Measurements from ENCODE around the gene SLC2A4RG.

Gene SLC2A4RG

GRCh38 chr20:63747622-63748069 is 8.1 kb downstream of the SLC2A4RG start:
- no peak overlapping the region for H3K4me3 ChIP-seq (ENCODE audit: low read length in 2 of 2)
- H3K4me1 ChIP-seq (ENCODE audit: control insufficient read depth in 2 of 2, insufficient read depth in 2 of 2, low read length in 2 of 2): no peaks in the 10 kb centered on the region
- no peak overlapping the region for H3K9ac ChIP-seq (ENCODE audit: low read depth in 1 of 2, low read length in 2 of 2)
- H3K27me3 ChIP-seq (ENCODE audit: control insufficient read depth in 2 of 2, insufficient read depth in 2 of 2, low read length in 2 of 2): no peaks in the 10 kb centered on the region
- H3K36me3 ChIP-seq (ENCODE audit: control insufficient read depth in 2 of 2, insufficient read depth in 2 of 2, low read length in 2 of 2): no peaks in the 10 kb centered on the region
- H3K27ac ChIP-seq (ENCODE audit: low read depth in 2 of 2, low read length in 2 of 2): no peak overlapping the region
- H3K9me3 ChIP-seq (ENCODE audit: control insufficient read depth in 2 of 2, low read length in 2 of 2): no peaks in the 10 kb centered on the region

GRCh38 chr20:63748070-63748933 is 8.7 kb downstream of the SLC2A4RG start:
- Histone ChIP-seq H3K27ac (ENCODE audit: low read depth in 2 of 2, low read length in 2 of 2) (no peak overlapping the region), H3K9me3 (ENCODE audit: control insufficient read depth in 2 of 2, low read length in 2 of 2) (no peaks in the 10 kb centered on the region), H3K4me3 (ENCODE audit: low read length in 2 of 2) (no peak overlapping the region), H3K36me3 (ENCODE audit: control insufficient read depth in 2 of 2, insufficient read depth in 2 of 2, low read length in 2 of 2) (no peaks in the 10 kb centered on the region), H3K9ac (ENCODE audit: low read depth in 1 of 2, low read length in 2 of 2) (no peak overlapping the region), H3K4me1 (ENCODE audit: control insufficient read depth in 2 of 2, insufficient read depth in 2 of 2, low read length in 2 of 2) (no peaks in the 10 kb centered on the region), H3K27me3 (ENCODE audit: control insufficient read depth in 2 of 2, insufficient read depth in 2 of 2, low read length in 2 of 2) (no peaks in the 10 kb centered on the region)

- H3K27ac ChIP-seq (ENCODE audit: low read depth in 2 of 2, low read length in 2 of 2): no peak overlapping the region
- no peaks in the 10 kb centered on the region for H3K9me3 ChIP-seq (ENCODE audit: control insufficient read depth in 2 of 2, low read length in 2 of 2)
- H3K9ac ChIP-seq (ENCODE audit: low read depth in 1 of 2, low read length in 2 of 2): no peak overlapping the region
- no peaks in the 10 kb centered on the region for H3K36me3 ChIP-seq (ENCODE audit: control insufficient read depth in 2 of 2, insufficient read depth in 2 of 2, low read length in 2 of 2)
- no peaks in the 10 kb centered on the region for H3K4me1 ChIP-seq (ENCODE audit: control insufficient read depth in 2 of 2, insufficient read depth in 2 of 2, low read length in 2 of 2)
- no peak overlapping the region for H3K4me3 ChIP-seq (ENCODE audit: low read length in 2 of 2)
- no peaks in the 10 kb centered on the region for H3K27me3 ChIP-seq (ENCODE audit: control insufficient read depth in 2 of 2, insufficient read depth in 2 of 2, low read length in 2 of 2)
Observed at GRCh38 chr20:63748934-63749270, 9.3 kb downstream of the SLC2A4RG start.

- H3K4me3 ChIP-seq (ENCODE audit: low read length in 2 of 2): no peak overlapping the region
- H3K27me3 ChIP-seq (ENCODE audit: control insufficient read depth in 2 of 2, insufficient read depth in 2 of 2, low read length in 2 of 2): no peaks in the 10 kb centered on the region
- H3K4me1 ChIP-seq (ENCODE audit: control insufficient read depth in 2 of 2, insufficient read depth in 2 of 2, low read length in 2 of 2): no peaks in the 10 kb centered on the region
- no peak overlapping the region for H3K9ac ChIP-seq (ENCODE audit: low read depth in 1 of 2, low read length in 2 of 2)
- no peaks in the 10 kb centered on the region for H3K9me3 ChIP-seq (ENCODE audit: control insufficient read depth in 2 of 2, low read length in 2 of 2)
- H3K27ac ChIP-seq (ENCODE audit: low read depth in 2 of 2, low read length in 2 of 2): no peak overlapping the region
- no peaks in the 10 kb centered on the region for H3K36me3 ChIP-seq (ENCODE audit: control insufficient read depth in 2 of 2, insufficient read depth in 2 of 2, low read length in 2 of 2)
Observed at GRCh38 chr20:63749597-63750508, 10.3 kb downstream of the SLC2A4RG start.

DNA sequence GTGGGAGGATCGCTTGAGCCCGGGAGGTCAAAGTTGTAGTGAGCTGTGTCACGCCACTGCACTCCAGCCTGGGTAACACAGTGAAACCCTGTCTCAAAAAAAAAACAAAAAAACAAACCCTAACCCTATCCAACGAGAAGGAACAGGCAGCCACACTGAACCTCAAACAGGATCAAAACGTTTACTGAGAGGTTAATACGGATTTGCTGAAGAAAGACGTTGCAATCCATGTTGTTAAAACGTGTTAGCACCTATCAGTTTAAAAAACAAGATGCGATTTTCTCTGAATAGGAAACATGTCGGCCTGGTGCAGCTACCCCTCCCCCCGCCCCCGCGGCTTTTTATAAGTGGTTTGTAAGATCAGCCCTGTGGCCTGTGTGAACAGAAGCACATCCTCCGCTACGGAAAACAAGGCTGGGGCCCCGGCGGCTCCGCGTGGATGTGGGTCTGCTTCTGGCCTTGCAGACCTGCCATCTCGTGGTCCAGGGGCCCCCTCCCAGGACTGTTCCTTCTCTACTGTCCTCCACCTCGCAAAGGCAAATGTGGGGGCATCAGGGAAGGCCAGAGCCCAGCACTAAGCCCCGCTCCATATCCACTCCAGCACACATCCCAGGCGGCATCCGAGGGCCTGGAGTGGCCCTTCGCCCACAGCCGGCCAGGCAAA is 11.4 kb downstream of the SLC2A4RG start:
- Histone ChIP-seq H3K4me3 (ENCODE audit: low read length in 2 of 2) (no peak overlapping the region), H3K27me3 (ENCODE audit: control insufficient read depth in 2 of 2, insufficient read depth in 2 of 2, low read length in 2 of 2) (no peaks in the 10 kb centered on the region), H3K9ac (ENCODE audit: low read depth in 1 of 2, low read length in 2 of 2) (no peak overlapping the region), H3K4me1 (ENCODE audit: control insufficient read depth in 2 of 2, insufficient read depth in 2 of 2, low read length in 2 of 2) (no peaks in the 10 kb centered on the region), H3K27ac (ENCODE audit: low read depth in 2 of 2, low read length in 2 of 2) (peak overlapping the region in 1 of 2 donors; percentile 52), H3K36me3 (ENCODE audit: control insufficient read depth in 2 of 2, insufficient read depth in 2 of 2, low read length in 2 of 2) (no peaks in the 10 kb centered on the region), H3K9me3 (ENCODE audit: control insufficient read depth in 2 of 2, low read length in 2 of 2) (no peaks in the 10 kb centered on the region)

DNA sequence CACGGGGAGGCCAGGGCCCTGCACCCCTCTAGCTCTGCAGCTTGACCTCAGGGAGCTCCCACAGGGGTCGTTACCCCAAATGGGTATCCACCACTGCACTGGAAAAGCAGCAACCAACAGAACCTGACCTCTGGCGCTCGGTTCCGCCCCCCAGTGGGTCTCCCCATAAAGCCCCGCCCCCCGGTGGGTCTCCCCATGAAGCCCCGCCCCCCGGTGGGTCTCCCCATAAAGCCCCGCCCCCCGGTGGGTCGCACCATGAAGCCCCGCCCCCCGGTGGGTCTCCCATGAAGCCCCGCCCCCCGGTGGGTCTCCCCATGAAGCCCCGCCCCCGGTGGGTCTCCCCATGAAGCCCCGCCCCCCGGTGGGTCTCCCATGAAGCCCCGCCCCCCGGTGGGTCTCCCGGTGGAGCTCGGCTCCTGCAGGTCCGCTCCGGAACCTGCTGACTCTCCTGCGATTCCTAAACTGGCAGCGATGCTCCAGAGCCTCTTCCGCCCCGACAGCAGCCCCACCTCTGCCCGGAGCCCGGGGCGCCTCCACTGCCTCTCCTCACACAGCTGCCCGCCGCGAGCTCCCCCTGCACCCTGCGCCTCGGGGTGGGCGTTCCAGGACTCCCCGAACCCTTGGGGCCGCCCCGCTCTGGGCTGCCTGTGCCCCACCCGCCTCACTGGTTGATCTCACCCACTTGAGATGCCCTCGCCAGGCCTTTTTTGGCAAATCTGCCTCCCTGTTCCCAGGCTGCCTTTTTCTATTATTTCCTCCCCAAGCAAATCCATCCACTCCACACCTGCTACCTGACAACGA is 12.1 kb downstream of the SLC2A4RG start:
- no peak overlapping the region for H3K9ac ChIP-seq (ENCODE audit: low read depth in 1 of 2, low read length in 2 of 2)
- H3K36me3 ChIP-seq (ENCODE audit: control insufficient read depth in 2 of 2, insufficient read depth in 2 of 2, low read length in 2 of 2): no peaks in the 10 kb centered on the region
- H3K27ac ChIP-seq (ENCODE audit: low read depth in 2 of 2, low read length in 2 of 2): peak overlapping the region in 1 of 2 donors; percentile 52
- no peaks in the 10 kb centered on the region for H3K27me3 ChIP-seq (ENCODE audit: control insufficient read depth in 2 of 2, insufficient read depth in 2 of 2, low read length in 2 of 2)
- no peak overlapping the region for H3K4me3 ChIP-seq (ENCODE audit: low read length in 2 of 2)
- H3K9me3 ChIP-seq (ENCODE audit: control insufficient read depth in 2 of 2, low read length in 2 of 2): no peaks in the 10 kb centered on the region
- H3K4me1 ChIP-seq (ENCODE audit: control insufficient read depth in 2 of 2, insufficient read depth in 2 of 2, low read length in 2 of 2): no peaks in the 10 kb centered on the region

DNA sequence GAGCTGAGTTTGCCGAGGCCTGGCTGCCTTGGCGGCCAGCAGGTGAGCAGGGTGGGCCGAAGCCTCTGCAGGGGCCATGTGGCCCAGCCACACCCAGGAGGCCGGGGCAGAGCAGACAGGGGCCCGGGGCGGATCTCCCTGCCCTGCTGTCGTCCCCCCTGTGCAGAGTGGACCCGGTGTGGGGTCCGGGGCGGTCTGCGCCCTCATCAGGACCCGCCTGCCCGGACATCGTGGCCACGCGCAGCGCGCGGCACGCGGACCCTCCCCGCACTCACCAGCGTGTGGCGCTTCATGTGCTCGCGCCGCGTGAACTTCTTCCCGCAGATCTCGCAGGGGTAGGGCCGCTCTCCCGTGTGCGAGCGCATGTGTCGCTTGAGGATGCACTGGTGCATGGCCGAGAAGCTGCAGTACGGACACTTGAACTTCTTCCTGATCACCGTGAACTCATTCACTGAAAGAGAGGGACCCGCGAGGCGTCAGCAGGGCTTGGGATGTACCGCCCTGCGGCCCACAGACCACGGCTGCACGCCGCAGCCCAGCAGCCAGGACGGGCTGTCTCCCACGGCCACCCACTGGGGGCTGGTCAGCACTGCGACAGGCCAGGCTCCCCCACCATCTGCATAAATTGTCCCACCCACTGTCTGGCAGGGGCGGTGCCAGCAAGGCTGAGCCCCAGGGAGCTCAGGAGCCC is 13.0 kb downstream of the SLC2A4RG start:
- H3K4me1 ChIP-seq (ENCODE audit: control insufficient read depth in 2 of 2, insufficient read depth in 2 of 2, low read length in 2 of 2): no peaks in the 10 kb centered on the region
- no peaks in the 10 kb centered on the region for H3K9me3 ChIP-seq (ENCODE audit: control insufficient read depth in 2 of 2, low read length in 2 of 2)
- no peak overlapping the region for H3K27ac ChIP-seq (ENCODE audit: low read depth in 2 of 2, low read length in 2 of 2)
- no peaks in the 10 kb centered on the region for H3K27me3 ChIP-seq (ENCODE audit: control insufficient read depth in 2 of 2, insufficient read depth in 2 of 2, low read length in 2 of 2)
- H3K4me3 ChIP-seq (ENCODE audit: low read length in 2 of 2): no peak overlapping the region
- no peaks in the 10 kb centered on the region for H3K36me3 ChIP-seq (ENCODE audit: control insufficient read depth in 2 of 2, insufficient read depth in 2 of 2, low read length in 2 of 2)
- no peak overlapping the region for H3K9ac ChIP-seq (ENCODE audit: low read depth in 1 of 2, low read length in 2 of 2)

DNA sequence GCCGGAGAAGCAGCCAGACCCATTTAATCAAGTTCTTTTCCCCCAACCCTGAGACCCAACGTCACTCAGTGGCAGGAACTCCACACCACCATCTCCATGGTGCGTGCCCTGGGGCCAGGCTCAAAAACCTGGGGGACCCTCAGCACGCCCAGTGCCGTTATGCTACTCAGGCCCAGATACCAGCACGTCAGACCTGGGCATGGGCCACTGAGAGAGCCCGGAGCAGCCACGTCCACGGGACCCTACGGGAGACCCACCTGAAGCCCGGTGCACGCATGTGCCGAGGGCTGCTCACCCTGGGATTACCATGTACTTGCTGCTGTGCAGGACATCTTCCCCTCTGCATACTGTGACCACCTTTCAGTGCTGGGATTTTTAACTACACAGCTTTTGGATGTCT is 13.8 kb downstream of the SLC2A4RG start:
- Histone ChIP-seq H3K27ac (ENCODE audit: low read depth in 2 of 2, low read length in 2 of 2) (no peak overlapping the region), H3K9me3 (ENCODE audit: control insufficient read depth in 2 of 2, low read length in 2 of 2) (no peaks in the 10 kb centered on the region), H3K4me3 (ENCODE audit: low read length in 2 of 2) (no peak overlapping the region), H3K27me3 (ENCODE audit: control insufficient read depth in 2 of 2, insufficient read depth in 2 of 2, low read length in 2 of 2) (no peaks in the 10 kb centered on the region), H3K4me1 (ENCODE audit: control insufficient read depth in 2 of 2, insufficient read depth in 2 of 2, low read length in 2 of 2) (no peaks in the 10 kb centered on the region), H3K36me3 (ENCODE audit: control insufficient read depth in 2 of 2, insufficient read depth in 2 of 2, low read length in 2 of 2) (no peaks in the 10 kb centered on the region), H3K9ac (ENCODE audit: low read depth in 1 of 2, low read length in 2 of 2) (no peak overlapping the region)

DNA sequence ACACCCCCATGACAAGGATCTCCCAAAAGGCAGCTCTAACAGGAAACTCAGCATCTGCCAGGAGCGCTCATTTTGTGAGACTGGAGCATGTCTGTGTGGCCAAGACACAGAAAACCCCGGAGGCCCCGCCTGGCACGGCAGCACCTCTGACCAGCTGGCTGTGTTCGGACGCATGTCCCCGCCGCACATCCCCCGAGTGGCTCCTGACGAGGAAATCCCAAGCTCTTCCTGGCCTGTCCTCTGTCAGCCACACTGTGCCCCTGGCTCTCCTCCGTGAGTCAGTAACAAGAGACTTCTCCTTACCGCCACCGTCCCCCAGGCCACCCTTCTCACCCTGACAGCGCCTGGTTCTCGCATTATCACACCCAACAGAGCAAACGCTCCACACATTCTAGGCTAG is 14.4 kb downstream of the SLC2A4RG start:
- H3K4me3 ChIP-seq (ENCODE audit: low read length in 2 of 2): no peak overlapping the region
- H3K9me3 ChIP-seq (ENCODE audit: control insufficient read depth in 2 of 2, low read length in 2 of 2): no peaks in the 10 kb centered on the region
- H3K9ac ChIP-seq (ENCODE audit: low read depth in 1 of 2, low read length in 2 of 2): no peak overlapping the region
- no peaks in the 10 kb centered on the region for H3K4me1 ChIP-seq (ENCODE audit: control insufficient read depth in 2 of 2, insufficient read depth in 2 of 2, low read length in 2 of 2)
- no peak overlapping the region for H3K27ac ChIP-seq (ENCODE audit: low read depth in 2 of 2, low read length in 2 of 2)
- H3K27me3 ChIP-seq (ENCODE audit: control insufficient read depth in 2 of 2, insufficient read depth in 2 of 2, low read length in 2 of 2): no peaks in the 10 kb centered on the region
- no peaks in the 10 kb centered on the region for H3K36me3 ChIP-seq (ENCODE audit: control insufficient read depth in 2 of 2, insufficient read depth in 2 of 2, low read length in 2 of 2)
